NK-92 (cell line): Measurements from ENCODE around the gene ANKRD28.

Experiments
- DNase-seq: peaks from one replicate; lab custom pipeline; 2025; ENCODE audit not compliant: unreplicated experiment; lab: John Stamatoyannopoulos, UW

The ANKRD28 gene

DNA sequence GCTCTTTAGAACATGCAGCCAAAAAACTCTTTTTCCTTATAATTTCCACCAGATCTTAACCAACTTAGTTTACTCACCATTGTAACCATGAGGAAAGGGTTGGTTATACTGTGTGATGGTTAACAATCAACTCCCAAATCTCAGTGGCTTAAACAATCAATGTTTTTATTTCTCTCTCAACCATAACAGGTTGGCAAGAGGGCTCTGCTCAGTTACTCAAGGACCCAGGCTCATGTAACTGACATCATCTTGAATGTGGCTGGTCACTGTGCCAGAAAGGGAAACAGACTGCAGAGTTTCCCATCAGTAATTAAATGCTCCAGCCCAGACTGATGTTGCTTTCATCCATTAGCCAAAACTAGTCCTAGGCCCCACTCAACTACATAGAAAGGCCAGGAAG lies 69.0 kb downstream of the ANKRD28 start:
- DNase-seq, result no peak

DNA sequence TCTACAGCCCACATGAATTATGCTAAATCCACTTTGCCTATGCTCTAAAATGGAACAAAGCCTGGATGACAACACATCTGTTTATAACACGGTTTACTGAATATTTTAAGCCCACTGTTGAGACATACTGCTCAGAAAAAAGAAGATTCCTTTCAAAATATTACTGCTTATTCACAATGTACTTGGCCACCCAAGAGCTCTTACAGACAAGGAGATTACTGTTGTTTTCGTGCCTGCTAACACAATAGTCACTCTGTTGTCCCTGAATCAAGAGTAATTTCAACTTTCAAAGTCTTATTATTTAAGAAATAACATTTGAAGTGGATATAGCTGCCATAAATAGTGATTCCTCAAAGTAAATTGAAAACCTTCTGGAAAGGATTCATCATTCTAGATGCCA lies 70.9 kb downstream of the ANKRD28 start:
- no peak for DNase-seq

DNA sequence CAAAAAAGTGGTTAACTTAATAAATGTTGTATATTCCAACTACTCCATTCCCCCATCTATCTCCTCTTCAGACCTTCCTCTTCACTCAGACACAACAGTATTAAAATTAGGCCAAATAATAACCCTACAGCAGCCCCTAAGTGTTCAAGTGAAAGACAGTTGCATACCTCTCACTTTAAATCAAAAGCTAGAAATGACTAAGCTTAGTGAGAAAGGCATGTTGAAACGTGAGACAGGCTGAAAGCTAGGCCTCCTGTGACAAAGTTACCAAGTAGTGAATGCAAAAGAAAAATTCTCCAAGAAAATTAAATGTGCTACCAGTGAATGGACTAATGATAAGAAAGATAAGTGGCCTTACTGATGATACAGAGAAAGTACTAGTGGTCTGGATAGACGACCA lies 71.7 kb downstream of the ANKRD28 start:
- no peak for DNase-seq

DNA sequence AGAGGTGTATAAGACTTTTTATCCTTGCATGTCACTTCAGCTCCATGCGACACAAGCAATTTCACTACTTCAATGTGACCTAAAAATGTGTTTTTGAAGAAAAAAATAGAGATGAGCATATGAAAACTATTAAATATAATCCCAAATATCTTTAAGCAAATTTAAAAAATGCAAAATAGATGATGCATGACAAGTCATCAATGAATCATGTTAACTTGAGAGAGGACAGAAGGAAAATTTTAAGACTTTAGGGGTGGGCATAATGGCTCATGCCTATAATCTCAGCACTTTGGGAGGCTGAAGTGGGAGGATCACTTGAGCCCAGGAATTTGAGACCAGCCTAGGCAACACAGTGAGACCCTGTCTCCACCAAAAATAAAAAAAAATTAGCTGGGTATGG lies 73.3 kb downstream of the ANKRD28 start:
- DNase-seq, result no peak

DNA sequence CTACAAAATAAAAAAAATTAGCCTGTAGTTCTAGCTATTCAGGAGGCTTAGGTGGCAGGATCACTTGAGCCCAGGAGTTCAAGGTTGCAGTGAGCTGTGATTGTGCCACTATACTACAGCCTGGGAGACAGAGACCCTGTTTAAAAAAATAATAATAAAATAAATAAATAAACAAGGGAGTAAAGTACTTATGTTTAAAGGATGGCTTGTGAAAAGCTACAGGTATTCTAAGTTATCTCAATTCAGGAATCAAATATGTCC lies 74.2 kb downstream of the ANKRD28 start:
- no peak for DNase-seq

DNA sequence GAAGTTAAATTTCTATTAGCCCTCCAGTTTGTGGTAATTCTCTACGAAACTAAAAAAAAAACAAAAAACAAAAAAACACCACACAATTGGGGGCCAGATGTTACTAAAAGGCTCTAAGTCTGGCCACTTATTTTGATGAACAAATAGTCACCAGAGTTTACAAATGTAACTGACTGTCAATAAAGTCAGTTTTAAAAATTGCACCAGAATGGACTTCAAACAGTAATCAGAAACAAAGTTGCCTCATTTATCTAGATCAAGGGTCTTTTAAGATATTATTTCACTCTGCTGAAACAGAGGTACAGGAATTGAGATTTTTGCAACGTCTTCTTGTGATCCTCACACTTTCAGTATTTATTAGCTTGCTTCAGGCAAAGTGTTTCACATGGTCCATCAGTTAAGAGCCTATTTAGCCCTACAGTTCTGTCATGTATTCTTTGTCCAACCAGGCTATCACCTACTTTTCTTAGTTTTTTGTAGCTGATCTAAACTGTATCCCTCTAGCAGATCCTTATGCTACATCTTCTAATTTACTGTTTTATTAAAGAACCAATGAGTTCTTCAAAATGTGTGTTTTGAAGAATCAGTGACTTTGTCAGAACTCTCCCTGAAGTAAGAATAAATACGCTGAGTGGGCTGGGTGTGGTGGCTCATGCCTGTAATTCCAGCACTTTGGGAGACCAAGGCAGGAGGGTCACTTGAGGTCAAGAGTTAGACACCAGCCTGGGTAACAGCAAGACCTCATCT lies 74.7 kb downstream of the ANKRD28 start:
- no peak for DNase-seq

DNA sequence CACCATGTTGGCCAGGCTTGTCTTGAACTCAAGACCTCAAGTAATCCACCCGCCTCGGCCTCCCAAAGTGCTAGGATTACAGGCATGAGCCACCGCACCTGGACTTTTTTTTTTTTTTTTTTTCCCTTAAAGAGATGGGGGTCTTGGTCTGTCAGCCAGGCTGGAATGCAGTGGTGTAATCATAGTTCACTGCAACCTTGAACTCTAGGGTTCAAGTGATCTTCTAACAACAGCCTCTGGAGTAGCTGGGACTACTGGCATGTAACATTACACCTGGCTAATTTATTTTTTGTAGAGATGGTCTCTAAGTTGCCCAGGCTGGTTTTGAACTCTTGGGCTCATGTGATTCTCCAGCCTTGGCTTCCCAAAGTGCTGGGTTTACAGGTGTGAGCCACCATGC lies 81.6 kb downstream of the ANKRD28 start:
- DNase-seq, result no peak

DNA sequence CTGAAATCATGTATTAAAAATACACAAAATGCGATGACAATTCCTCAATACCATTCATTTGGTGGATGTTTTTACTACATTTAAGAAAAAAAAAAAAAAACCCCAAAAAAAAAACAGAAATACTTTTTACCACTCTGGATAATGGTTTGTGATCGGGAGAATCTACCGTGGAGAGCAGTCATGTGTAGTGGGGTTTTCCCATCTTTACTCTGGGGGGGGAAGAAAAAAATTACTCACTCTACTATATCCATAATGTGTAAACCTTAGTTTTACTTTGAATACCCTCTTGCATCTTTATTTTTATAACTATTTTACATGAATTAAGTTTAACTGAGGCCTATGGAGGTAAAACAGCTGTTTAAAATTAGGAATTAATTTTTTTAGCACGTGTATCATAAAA lies 83.3 kb downstream of the ANKRD28 start:
- no peak for DNase-seq

DNA sequence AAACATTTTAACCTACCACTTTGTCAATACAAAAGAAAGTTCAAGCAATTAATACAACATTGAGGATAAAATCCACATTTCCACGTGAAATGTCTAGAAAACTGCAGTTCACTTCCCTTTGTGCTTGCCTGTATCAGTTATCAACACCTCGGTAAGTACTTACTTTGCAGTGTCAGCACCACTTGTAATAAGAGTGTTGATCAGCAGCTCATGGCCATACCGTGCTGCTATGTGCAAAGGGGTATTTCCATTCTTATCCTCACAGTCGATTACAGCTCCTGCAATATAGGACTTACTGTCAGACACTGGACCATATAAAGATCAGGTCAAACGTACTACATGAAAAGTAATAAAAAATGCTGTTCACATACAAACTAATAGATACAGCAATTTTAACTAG lies 84.4 kb downstream of the ANKRD28 start:
- no peak for DNase-seq

DNA sequence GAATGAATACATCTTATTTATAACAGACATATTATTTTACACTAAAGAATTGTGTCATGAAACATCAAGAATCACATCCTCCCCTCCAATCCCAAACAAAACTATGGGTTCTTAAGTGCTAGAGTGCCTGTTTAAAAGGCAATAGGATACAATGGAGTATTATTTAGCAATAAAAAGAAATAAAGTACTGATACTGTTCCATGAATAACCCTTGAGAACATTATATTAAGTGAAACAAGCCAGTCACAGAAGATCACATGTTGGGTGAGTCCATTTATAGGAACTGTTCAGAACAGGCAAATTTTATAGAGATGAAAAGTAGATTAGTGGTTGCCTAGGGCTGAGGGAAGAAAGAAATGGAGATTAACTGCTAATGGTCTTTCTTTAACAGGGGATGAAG lies 86.5 kb downstream of the ANKRD28 start:
- DNase-seq, result no peak

DNA sequence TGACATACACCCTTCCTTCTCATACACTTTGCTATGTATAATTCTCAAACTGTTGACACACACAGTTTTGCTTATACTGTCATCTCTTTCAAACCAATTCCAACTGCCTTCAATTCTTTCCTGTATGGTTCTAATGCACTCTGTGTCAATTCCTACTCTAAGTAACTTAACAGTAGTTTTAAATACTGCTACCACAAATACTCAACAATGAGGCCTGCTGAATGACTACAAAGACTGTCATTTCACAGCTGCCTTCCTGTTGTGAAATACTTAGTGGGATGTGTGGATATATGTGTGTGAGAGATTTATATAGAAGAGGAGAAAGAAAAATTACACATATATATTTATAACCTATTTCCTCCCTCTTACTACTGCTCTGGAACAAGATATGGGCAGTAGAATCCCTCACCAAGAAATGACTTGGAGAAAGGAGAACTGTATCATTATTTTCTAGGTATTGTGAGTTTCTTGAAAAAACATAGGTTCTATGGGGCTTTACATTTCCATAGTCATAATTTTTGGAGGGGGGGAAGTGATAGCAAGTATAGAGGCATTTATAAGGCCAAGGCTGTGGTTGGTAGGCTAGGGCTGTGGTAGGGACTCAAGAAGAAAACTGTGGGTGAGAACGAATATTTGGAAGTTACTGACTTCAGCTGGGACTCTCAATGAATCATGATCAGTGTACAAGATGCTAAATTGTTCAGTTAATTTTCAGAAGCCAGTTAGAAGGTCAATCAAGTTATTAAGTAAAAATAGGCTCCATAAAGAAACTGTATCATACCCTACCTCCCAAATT lies 88.7 kb downstream of the ANKRD28 start:
- no peak for DNase-seq

DNA sequence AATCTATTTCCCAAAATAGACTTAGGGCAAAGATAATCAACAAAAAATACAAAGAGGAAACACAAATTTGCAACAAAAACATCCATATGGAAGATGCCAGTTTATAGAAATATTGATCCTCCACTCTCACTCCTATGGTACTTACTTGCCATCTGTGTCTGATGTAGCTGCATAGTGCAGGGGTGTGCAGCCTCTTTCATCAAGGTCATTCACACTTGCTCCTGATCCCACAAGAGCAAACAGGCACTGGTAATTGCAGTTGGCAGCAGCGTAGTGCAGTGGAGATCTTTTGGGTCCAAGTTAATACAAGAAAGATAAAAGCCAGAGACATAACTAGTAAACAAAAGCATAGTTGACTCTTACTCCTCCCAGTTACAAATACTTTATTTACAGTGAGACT lies 90.0 kb downstream of the ANKRD28 start:
- no peak for DNase-seq

DNA sequence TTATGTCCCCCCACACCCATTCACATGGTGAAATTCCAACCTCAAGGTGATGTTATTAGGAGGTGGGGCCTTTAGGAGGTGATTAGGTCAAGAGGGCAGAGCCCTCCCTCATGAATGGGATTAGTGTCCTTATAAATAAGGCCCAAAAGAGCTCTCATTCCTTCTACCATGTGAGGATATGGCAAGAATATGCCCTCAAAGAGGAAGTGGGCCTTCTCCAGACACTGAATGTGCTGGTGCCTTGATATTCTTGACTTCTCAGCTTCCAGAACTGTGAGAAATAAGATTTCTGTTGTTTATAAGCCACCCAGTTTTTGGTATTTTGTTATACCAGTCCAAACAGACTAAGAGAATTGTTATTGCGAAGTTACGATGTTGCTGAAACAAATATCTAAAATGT lies 94.4 kb downstream of the ANKRD28 start:
- no peak for DNase-seq

DNA sequence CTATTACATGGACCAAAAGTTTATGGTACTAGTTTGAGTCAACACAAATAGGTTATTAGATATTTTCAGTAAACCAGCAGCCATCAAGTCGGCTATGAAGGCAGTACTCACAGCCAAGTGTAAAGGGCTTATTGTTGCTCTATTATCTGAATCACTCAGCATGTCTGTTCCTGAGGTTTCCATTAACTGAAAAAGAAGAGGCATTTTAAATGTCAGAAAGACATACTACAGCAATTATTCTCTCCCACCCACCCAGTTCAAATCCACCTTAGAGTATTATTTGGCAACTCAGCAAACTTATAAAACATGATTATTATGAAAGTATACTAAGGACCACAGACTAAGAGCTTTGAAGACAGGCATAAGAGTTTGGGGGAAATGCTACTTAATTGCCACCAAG lies 103.2 kb downstream of the ANKRD28 start:
- DNase-seq, result no peak

DNA sequence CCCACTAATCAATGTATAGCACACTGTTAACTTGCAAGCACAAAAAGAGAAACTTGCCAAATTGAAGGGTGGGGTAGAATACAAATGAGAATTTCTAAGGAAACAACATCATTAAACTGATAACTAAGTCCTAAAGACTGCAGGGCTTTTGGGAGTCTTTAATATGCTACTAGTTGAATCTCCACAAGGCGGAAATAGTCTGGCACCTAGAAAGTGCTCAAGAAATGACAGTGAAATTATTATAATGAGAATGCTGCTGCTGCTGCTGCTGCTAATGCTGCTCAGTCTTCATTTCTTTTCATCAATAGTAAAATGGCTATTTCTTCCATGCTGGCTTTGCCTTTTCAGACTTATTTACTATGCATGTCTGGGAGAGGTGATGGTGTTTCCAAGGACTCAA lies 104.4 kb downstream of the ANKRD28 start:
- no peak for DNase-seq

DNA sequence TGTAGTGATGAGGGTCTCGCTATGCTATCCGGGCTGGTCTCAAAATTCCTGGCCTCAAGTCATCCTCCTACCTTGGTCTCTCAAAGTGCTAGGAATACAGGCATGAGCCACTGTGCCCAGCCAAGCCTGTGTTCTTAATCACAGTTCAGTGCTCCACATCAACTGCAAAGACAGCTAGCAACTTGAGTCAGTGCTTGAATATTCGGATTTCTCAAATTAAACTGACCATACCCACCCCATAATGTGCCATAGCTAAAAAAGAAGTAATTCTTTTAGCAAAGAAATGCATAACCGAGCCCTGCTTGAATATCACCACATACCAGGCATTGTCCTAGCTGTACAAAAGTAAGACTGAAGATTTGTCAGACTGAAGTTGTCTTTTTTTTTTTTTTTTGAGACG lies 107.0 kb downstream of the ANKRD28 start:
- DNase-seq, result no peak

DNA sequence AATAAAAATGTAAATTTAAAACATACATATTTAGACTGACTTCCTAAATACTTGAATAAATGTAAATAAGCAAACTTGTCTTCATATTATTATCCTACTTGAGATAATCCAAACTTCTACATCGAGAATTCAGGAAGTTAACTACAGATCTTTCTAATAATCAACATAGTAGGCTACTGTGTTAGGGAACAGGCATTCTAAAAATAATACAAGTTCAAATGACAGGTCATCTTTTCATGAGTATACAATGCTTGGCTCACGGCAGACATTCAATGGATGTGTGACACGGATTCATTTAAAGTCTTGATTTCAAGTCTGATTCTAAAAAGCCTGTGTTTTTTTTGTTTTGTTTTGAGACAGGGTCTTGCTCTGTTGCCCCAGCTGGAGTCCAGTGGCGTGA lies 107.5 kb downstream of the ANKRD28 start:
- DNase-seq, result no peak

DNA sequence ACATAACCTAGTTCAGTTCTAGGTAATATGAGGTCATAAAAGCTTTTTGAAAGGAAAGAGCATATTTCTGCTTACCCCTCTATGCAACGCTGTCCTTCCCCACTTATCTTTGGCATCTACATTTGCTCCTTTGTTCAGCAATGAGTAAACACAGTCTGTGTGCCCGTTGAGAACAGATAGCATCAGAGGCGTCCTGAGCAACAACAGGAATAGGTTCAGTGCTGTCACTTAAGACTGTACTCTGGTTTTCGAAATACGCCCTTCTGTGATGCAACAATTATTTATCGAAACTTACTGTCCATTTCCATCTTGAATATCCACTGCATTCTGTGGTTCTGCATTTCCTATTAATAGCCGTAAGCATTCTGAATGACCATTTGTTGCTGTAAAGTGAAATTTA lies 111.9 kb downstream of the ANKRD28 start:
- no peak for DNase-seq

DNA sequence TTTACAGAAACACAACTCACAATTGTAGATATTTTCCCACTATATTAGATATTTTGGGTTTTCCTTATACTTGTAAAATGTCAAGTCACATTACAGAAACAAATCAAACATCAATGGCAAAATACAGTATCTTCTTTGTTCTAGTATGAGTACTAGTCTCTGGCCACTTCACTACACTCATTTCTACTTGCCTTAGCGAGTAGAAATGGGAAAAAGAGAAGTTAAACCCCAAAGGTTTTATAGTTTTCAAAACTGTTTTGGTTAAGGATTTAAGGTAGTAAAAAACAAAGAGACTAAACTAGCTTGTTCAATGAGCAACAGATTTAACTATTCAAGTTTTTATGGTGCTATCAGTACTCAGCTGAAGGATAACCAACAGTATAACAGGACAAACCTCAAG lies 114.5 kb downstream of the ANKRD28 start:
- DNase-seq, result no peak

DNA sequence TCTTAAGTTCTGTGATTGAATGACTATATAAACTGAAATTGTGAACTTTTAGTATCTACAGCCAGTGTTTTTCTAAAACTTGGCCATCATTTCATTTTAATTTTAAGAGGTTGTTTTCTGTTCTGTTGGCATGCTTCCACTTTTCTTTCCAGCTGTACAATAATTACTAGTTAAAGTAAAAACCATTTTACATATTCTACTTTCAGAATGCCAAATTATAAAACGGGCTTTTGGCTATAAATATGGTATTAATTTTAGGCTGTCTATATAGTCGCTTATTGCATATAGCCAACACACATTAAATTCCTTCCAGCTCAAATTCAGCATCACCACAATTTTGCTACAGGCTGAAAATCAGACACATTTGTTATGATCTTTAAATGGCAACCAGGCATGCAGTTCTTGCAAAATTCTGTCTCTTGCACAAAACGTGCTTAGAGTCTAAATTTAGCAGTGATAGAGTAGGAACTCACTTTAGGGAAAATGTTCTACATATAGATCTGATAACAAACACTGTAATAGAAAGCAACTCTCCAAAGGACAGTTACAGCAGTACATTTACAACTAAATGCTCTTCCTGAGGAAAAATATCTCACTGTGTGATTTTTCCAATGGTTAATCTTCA lies 115.1 kb downstream of the ANKRD28 start:
- DNase-seq, result no peak

DNA sequence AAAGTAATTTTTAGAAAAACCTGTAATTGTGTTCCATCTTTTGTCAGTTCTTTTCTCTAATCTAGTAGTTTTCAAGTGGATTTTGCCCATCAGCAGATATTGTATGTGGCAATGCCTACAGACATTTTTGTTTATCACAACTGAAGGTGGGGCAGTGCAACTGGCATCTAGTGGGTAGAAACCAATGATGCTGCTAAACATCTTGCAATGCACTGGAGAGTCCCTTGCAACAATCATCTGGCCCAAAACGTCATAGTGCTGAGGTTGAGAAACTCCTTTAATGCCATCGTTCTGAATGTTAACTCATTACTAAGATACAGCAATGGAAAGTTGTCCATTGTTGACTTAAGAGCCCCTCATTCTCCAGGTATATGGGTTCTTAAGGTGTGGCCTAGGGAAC lies 116.1 kb downstream of the ANKRD28 start:
- DNase-seq, result no peak

DNA sequence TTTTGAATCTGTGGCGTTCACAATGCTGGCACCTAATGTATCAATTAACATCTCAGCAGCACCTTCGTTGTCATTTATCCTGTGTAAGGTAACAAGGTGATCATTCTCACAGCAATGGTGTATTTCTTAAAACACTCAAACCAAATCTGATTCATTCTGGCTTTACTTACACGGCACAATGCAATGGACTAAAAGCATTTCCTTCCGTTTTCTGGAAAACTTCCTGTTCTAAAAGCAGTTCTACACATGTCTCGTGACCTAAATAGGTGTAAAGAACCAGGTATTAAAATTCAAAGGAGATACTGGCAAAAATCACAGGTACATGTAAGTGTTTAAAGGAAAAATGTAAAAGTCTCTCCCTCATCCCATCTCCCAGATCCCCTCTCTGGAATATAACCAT lies 118.5 kb downstream of the ANKRD28 start:
- DNase-seq, result no peak

DNA sequence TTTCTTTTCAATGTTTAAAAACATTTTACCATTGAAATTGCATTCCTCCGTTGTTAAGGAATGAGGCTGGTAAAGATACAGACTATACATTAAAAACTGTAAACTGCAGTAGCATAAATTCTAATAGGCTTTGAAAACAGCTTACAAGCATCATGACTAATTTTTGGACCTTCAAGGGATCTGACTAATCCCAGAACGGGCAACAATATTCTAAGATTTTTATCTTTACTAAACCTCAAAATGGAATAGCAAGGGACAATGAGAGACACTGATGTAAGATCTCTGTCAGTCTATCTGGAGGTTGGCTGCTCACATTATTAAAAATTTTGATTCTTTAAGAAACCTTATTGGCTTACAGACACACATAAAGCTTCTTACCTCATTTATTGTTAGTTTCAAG lies 121.5 kb downstream of the ANKRD28 start:
- no peak for DNase-seq
